K562 (cell line): ENCODE data around the gene C3. TPM values are rescaled to one million over a fixed set of nuclear protein-coding genes. Genes with fewer than 3 reads are reported as not detected.

Source experiments
- BCLAF1 ChIP-seq, 2 experiments: fragments of 450-650 bp in 1 of 2; IDR thresholded peaks; 2 replicates each; pipeline ENCODE4 v1.6.1; 2011 to 2017; ENCODE audit warnings: low read depth in 2 of 2, antibody characterized with exemption in 1 of 2, borderline replicate concordance in 1 of 2, low read length in 1 of 2, mild to moderate bottlenecking in 1 of 2, mixed read lengths in 1 of 2; ENCODE audit not compliant: control insufficient read depth in 1 of 2
- CBX5 ChIP-seq: IDR thresholded peaks from 2 replicates; pipeline ENCODE4 v1.6.1; 2014; ENCODE audit warnings: low read depth, borderline replicate concordance
- DEAF1 ChIP-seq: fragments of 450-650 bp; formaldehyde crosslinking; IDR thresholded peaks from 2 replicates; pipeline ENCODE4 v1.4.0; 2020; ENCODE audit warnings: mild to moderate bottlenecking, moderate library complexity
- ESRRA ChIP-seq: fragments of 450-650 bp; IDR thresholded peaks from 2 replicates; pipeline ENCODE4 v1.6.1; 2014; ENCODE audit warnings: low read depth, mild to moderate bottlenecking, moderate library complexity, borderline replicate concordance
- HDAC6 ChIP-seq: IDR thresholded peaks from 2 replicates; pipeline ENCODE4 v1.6.1; 2012; ENCODE audit warnings: low read depth, mild to moderate bottlenecking, control low read depth, inconsistent platforms, low read length, moderate library complexity
- HES1 ChIP-seq: fragments of 450-650 bp; IDR thresholded peaks from 2 replicates; pipeline ENCODE4 v1.6.1; 2016; ENCODE audit warnings: low read depth, mild to moderate bottlenecking, moderate library complexity
- NFYB ChIP-seq: IDR thresholded peaks from 2 replicates; pipeline ENCODE4 v1.6.1; 2011; ENCODE audit warnings: mild to moderate bottlenecking, moderate library complexity; ENCODE audit not compliant: insufficient read length; ENCODE audit errors: extremely low read depth
- SFPQ ChIP-seq: fragments of 200-400 bp; formaldehyde crosslinking; IDR thresholded peaks from 2 replicates; pipeline ENCODE4 v1.6.1; 2017; ENCODE audit warnings: mild to moderate bottlenecking, low read depth, low read length, moderate library complexity
- TRIM28 ChIP-seq: fragments of 450-650 bp; IDR thresholded peaks from 2 replicates; pipeline ENCODE4 v1.6.1; 2017
- USF2 ChIP-seq: sonication (generic); formaldehyde crosslinking; IDR thresholded peaks from 2 replicates; pipeline ENCODE4 v1.5.0; 2020; ENCODE audit warnings: missing genetic modification reagents
- ZNF311 ChIP-seq: fragments of 250-450 bp; sonication (Bioruptor Pico); IDR thresholded peaks from 2 replicates; pipeline ENCODE4 v1.4.0; 2020; ENCODE audit warnings: mild to moderate bottlenecking, moderate library complexity
- ZNF445 ChIP-seq: fragments of 250-450 bp; sonication (Bioruptor Pico); IDR thresholded peaks from 2 replicates; pipeline ENCODE4 v1.4.0; 2020; ENCODE audit warnings: low read depth, mild to moderate bottlenecking, moderate library complexity
- ZNF609 ChIP-seq: sonication (generic); formaldehyde crosslinking; IDR thresholded peaks from 2 replicates; pipeline ENCODE4 v1.8.1; 2023; ENCODE audit warnings: missing genetic modification reagents, mild to moderate bottlenecking, borderline replicate concordance
- polyA plus RNA-seq, 8 experiments: library from polyadenylated mRNA; depleted of rRNA in 4 of 8; stranded (reverse) in 5 of 8; unstranded in 3 of 8; fragments of >200 nt; fragmentation: Nextera tagmentation in 2 of 8; fragmentation: Illumina TruSeq in 1 of 8; extraction: Ambion mirVana in 2 of 8; extraction: Trizol in 1 of 8; gene quantifications; 2 replicates each; pipeline versions ENCODE4 v1.2.1 to v1.2.3, GENCODE V29; 2011 to 2014; ENCODE audit warnings: inconsistent platforms in 1 of 8, missing spikeins in 1 of 8
- total RNA-seq, 7 experiments: library from RNA; depleted of rRNA in 6 of 7; stranded (reverse); fragments of >200 nt in 6 of 7; fragmentation: Illumina TruSeq in 2 of 7; extraction: Trizol in 2 of 7; gene quantifications; 2 replicates each; pipeline versions ENCODE4 v1.2.1 to v1.2.3, GENCODE V29; 2011 to 2021; ENCODE audit warnings: low replicate concordance in 1 of 7

Gene C3
- total and polyA plus RNA-seq, 9 of the 15 experiments (the other 6 are each of a cell fraction or from before 2014, with no cell fraction given), result 0.59 to 10.6 (median 2.2) TPM

GRCh38 chr19:6761053-6761676 lies 40.7 kb upstream of the C3 start (continued):
- no peak for TF ChIP-seq HES1
- no peak for TF ChIP-seq DEAF1
- peak; percentile 93 for TF ChIP-seq USF2 (CRISPR knock-in tag)
- TF ChIP-seq NFYB, result peak; percentile 65
- no peak for TF ChIP-seq HDAC6
- TF ChIP-seq CBX5, result peak; percentile 29; the same call in 1 of the 2 replicates
- TF ChIP-seq ZNF445 (CRISPR knock-in tag), result no peak
- no peak for TF ChIP-seq BCLAF1 (IDR thresholded peaks at IDR 0.05; ENCODE audit: borderline replicate concordance in 1 of 2, control insufficient read depth in 1 of 2, low read depth in 2 of 2, low read length in 1 of 2)
- no peak for TF ChIP-seq ZNF609 (CRISPR knock-in tag)
- TF ChIP-seq ESRRA, result no peak
- TF ChIP-seq ZNF311 (CRISPR knock-in tag), result no peak
- TF ChIP-seq SFPQ, result no peak
- peak; percentile 85 for TF ChIP-seq TRIM28
